Activated CD4-positive, alpha-beta T cell treated with anti-CD3 and anti-CD28 coated beads, Interleukin-2, amount 50 U/mL, for 1 hour (primary cell): ENCODE measurements around the gene PLCB1.
"Not testable (repeated sequence)": the region's sequence is repeated elsewhere in the genome, so short reads cannot be mapped to it uniquely, and the experiment has no call there.

Experiments
- DNase-seq: peaks from one replicate; pipeline ENCODE4 v3.0.0-alpha.2; 2020

PLCB1 gene

GRCh38 chr20:8454137-8454712 is 322.2 kb downstream of the PLCB1 start:
- DNase-seq, result no peak

- no peak for DNase-seq
Measured at GRCh38 chr20:8456765-8457164, 324.7 kb downstream of the PLCB1 start.

GRCh38 chr20:8457978-8458377 is 325.9 kb downstream of the PLCB1 start:
- no peak for DNase-seq

- DNase-seq, result no peak
Measured at GRCh38 chr20:8461186-8461585, 329.1 kb downstream of the PLCB1 start.

- DNase-seq, result no peak
Measured at GRCh38 chr20:8464368-8464767, 332.3 kb downstream of the PLCB1 start.

- DNase-seq, result not testable (repeated sequence)
Measured at GRCh38 chr20:8466781-8467180, 334.7 kb downstream of the PLCB1 start.

GRCh38 chr20:8470156-8470555 is 338.1 kb downstream of the PLCB1 start:
- no peak for DNase-seq

GRCh38 chr20:8471465-8471864 is 339.4 kb downstream of the PLCB1 start:
- no peak for DNase-seq

GRCh38 chr20:8473459-8473858 is 341.4 kb downstream of the PLCB1 start:
- DNase-seq, result no peak

GRCh38 chr20:8474027-8474668 is 342.1 kb downstream of the PLCB1 start:
- DNase-seq, result no peak

GRCh38 chr20:8476021-8476420 is 344.0 kb downstream of the PLCB1 start:
- no peak for DNase-seq

- DNase-seq, result no peak
Measured at GRCh38 chr20:8480597-8480996, 348.5 kb downstream of the PLCB1 start.

GRCh38 chr20:8487696-8488095 is 355.6 kb downstream of the PLCB1 start:
- no peak for DNase-seq

- DNase-seq, result no peak
Measured at GRCh38 chr20:8489094-8489883, 357.2 kb downstream of the PLCB1 start.

GRCh38 chr20:8490076-8490830 is 358.2 kb downstream of the PLCB1 start:
- DNase-seq, result no peak

GRCh38 chr20:8492173-8492572 is 360.1 kb downstream of the PLCB1 start:
- DNase-seq, result no peak

- no peak for DNase-seq
Measured at GRCh38 chr20:8498571-8498970, 366.5 kb downstream of the PLCB1 start.

- no peak for DNase-seq
Measured at GRCh38 chr20:8504030-8504429, 372.0 kb downstream of the PLCB1 start.

- no peak for DNase-seq
Measured at GRCh38 chr20:8505476-8506200, 373.6 kb downstream of the PLCB1 start.

GRCh38 chr20:8507231-8507630 is 375.2 kb downstream of the PLCB1 start:
- DNase-seq, result no peak

GRCh38 chr20:8509809-8510208 is 377.7 kb downstream of the PLCB1 start:
- no peak for DNase-seq

GRCh38 chr20:8510808-8511207 is 378.7 kb downstream of the PLCB1 start:
- no peak for DNase-seq

- DNase-seq, result no peak
Measured at GRCh38 chr20:8512003-8512402, 379.9 kb downstream of the PLCB1 start.
